ENCODE measurements around the gene ADCYAP1R1.

ADCYAP1R1 gene

DNA sequence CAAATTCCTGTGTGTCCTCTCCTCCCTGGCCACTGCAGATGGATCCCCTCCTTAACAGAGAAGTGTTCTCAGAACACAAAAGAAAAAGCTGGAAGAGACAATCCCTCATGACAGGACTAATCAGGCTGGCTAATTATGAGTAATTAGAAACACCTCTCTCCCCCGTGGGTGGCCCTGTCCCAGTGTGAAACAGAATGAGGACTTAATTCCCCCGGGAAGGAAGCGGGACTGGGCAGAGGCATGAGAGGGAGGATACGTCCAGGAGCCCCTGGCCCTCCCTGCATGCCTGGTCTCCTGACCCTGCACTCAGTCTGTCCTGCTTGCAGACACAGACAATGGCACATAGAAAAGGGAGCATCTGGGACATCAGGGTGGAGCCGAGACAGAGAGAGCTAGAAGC lies 7.6 kb upstream of the ADCYAP1R1 start:
- no peak for DNase-seq

DNA sequence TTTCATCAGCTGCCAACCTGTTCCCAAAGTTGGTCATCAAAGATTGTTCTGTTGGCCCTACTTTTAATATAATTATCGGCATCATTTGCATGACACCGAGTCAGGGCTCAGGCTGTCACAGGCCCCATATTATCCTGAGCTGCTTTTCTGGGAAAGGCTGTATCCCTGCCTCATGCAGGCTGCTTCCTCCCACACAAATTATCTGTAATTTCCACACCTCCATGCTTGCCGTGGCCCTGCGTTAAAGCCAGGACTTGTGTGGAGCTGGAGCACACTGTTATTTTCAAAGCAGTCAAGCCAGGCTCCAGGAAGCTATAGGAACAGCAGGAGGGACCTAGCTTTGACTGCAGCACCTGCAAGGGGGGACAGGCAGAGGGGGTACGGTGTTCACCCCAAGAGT lies 5.4 kb upstream of the ADCYAP1R1 start:
- no peak for DNase-seq

DNA sequence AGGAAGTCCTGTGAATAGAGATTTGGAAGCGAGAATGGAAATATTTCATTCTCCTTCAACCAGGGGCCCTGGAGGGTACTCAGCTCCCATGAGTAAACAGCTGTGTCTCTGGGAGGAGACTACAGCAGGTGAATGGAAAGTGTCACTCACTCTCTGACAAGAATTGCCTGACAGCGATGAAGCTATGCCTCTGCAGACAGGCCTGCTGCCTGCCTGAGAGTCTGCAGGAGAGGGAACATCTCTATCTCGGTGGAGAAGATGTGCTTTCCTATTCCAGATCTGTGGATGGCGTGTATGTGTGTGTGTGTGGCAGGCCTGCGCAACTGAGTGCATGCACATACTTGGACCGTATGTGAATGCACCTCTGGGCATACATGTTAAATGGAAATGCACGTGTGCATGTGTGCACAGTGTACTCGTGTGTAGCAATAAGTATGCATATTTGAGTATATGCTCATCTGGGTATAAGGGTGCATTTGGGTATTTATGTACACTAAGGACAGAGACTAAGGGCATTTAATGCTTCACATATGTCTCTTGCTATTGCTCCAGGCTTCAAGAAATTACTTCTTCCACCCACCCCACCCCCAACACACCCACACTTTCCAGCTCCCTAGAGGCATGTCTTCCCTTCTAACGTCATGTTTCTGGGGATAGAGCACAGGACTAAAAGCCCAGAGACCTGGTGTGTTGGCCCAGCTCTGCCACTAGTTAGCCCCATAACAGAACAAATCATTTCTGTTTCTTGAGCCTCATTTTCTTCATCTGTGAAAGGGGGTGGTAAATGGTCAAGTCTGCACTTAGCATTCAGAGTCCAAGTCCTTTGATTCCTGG lies 4.6 kb upstream of the ADCYAP1R1 start:
- no peak for DNase-seq

DNA sequence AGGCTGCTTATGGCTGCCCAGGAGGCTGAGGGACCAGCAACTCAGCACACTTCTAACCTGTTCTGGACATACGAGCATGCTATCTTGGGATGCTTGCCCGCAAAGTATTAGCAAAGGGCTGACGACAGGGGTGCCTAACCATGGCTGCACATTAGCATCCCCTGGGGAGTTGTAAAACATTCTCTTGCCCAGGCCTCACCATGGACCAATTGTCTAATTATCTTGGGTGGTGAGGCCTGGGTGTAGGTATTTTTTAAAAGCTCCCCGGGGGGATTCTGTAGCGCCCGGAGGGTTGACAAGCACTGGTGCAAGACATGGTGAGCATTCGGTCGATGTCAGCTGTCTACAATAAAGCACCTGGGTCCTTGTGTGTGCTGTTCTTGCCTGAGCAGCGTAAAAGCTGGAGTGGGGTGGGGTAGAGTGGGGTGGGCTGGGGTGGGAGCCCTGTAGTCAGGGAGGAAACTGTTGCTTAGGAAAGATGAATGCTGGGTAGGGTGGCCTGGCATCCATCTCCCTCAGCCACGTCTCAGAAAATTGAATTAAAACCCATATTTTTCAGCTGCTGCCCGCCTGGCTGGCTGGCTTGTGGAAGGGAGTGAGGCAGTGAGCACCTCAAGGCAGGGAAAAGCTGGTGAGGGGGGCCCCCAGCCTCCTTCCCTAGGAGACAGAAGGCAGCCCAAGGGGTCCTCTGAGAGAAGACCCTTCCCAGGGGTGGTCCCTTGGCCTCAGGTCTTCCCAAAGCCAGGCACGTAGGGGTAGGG lies 2.9 kb upstream of the ADCYAP1R1 start:
- no peak for DNase-seq

DNA sequence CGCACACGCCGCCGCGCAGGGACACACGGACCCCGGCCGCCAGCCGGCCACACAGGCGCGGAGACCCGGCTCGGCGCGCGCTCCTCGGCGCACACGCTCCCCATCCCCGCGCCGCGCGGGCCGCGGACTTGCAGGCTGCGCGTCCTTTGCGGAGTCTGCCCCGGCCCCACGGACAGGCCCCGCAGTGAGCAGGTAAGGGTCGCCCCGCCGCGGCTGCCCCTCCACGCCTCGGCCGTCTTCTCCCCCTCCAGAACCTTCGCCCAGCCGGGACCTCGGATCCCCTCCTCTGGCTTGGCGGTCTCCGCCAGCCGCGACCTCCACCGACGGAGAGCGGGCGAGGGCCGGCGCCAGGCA lies 356 bp downstream of the ADCYAP1R1 start:
- no peak for DNase-seq

DNA sequence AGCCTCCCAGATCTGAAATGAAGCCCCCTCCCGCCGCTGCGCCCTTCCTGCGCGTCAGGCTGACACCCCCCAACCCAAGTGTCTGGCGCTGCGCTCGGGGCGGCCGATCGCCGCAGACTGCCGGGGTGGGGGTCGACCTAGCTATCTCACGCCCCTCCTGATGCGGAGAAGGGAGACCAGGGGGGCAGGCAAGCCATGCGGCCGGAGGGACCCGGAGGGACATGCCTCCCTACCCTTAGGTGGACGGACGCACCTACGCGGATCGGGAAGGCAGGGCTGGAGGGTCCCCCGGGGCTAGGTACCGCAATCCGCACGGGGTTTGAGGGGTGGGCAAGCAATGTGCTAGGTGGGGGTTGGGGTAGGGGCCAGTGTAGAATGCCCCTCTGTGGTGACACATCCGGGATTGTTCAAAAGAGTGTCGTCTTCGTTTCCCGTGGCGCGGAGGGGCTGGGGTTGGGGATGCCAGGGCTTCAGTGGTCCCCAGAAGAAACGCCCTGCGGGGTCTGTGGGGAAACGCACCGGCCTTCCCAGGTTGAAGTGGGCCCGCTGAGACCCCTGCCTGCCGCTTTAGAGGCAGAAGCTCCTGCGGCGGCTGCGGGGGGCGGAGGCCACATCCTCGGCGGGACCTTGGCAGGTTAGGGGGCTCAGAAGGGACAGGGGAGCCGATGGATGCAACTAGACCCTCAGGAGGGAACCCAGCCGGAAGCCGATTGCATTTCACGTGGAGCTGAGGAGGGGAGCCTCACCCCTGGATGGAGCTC lies 913 bp downstream of the ADCYAP1R1 start:
- DNase-seq, result no peak

DNA sequence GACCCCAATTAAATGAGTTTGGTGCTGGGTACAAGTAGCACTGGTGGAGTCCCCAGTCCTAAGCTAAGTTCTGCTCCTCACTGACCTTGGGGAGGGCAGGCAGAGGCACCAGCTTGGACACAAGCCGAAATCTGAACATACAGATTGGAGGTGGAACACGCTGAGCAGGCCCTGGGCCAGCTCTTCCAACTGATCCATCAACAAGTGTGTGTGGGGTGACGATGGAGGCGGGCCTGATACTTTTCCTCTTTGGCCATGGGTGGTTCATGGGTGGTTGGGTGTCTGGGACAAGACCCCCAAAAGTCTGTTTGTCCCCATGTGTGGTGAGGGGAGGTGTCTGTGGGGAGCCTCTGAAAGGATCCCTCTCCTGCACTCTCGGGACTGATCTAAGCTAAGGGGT lies 1.9 kb downstream of the ADCYAP1R1 start:
- no peak for DNase-seq

DNA sequence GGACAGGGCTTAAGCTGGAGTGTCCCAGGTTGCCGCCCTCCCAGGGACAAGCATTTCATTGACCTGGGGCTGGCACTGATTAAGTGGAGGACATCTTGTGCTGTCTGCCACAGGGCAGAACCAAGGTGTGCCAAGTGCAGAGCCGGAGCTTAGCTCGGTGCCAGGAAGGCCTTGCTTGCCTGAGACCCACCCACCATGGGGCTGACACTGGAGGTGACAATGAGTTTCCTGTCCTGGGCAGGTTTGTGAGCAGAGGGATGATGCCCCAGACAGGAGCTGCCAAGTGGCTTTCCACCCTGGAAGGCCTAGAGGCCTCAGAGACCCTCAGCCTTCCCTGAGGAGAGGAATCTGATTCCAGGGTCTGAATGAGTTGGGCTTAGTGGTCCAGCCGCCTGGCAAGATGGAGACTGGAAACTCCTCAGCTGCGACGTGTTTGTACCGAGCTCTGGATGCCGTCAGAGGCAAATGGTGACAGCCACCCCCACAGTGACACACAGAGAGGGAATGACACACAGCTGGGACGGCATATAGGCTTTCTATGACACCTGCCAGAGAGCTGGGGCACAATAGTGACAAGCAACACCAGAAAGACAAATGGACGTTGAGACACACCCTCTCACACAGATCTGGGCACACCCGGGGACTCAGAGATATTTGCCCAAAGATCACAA lies 2.6 kb downstream of the ADCYAP1R1 start:
- no peak for DNase-seq

DNA sequence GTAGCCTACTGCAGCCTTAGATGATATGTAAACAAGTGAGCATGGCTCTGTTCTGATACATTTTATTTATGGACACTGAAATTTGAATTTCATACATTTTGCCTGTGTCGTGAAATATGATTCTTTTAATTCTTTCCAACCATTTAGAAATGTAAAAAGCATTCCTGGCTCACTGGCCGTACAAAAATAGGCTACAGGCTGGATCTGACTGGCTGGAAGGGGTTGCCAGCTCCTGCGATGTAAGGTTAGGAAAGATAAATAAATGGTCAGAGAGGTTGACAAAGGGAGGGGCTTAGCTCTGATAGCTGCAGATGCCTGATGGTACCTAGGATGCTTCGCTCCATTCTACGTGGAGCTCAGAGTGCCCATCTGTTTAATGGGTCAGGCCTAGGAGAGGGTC lies 3.4 kb downstream of the ADCYAP1R1 start:
- DNase-seq, result no peak

DNA sequence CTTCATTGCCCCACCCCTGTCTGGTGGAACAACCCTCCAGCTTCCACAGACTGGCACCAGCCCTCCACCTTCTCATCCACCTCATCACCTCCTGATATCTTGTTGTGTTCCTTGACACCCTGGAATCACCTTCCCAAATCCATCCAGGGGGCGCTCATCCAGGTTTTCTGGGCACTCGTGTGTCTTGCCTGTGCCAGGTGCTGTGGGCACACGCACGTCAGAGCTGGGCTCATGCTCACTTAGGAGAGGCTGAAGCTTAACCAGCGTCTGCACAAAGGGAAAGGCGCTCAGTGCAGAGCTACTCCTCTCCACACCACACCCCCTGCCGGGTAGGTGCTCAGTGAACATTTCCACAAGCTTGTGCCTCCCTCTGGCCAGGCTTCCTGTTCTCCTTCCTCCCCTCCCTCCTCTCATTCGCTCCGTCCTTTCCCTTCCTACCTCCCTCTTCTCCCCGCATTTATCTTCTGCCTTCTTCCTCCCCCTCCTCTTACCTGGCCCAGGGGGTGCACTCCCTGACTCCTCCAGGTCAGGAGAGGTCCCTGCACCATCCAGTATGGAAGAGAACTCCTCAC lies 4.8 kb downstream of the ADCYAP1R1 start:
- no peak for DNase-seq

DNA sequence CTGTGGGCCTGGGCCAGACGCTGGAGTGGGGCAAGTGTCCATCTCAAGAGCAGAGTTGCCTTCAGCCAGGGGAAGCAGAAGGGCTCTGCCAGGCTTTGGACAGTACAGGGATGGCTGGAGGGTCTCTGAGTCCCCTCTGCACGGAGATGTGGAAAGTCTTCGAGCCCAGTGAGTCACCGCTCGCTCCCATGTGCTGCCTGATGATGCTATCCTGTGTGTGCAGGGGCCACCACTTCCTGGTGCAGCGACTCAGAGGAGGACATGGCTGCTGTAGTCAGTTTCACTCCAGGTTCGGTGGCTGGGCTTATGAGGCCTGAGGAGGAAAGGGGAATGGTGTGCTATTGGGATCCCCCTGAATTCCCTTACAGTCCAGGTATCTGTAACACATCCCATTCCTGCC lies 6.0 kb downstream of the ADCYAP1R1 start:
- no peak for DNase-seq

DNA sequence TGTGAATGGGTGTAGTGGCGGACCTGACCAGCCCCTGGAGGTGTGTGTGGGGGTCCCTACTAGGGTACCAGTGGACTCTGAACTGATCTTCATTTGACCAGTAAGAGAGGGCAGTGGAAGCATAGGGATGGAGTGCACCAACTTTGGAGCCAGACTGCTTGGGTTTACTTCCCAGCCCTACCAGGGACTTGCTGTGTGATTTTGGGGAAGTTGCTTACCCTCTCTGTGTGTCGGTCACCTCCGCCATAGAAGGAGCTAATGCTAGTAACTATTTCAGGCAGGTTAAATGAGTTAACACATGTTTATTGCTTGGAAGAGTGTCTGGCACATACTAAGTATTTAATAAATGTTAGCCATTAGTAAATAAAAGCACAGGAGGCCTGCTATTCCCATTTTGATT lies 6.6 kb downstream of the ADCYAP1R1 start:
- no peak for DNase-seq

DNA sequence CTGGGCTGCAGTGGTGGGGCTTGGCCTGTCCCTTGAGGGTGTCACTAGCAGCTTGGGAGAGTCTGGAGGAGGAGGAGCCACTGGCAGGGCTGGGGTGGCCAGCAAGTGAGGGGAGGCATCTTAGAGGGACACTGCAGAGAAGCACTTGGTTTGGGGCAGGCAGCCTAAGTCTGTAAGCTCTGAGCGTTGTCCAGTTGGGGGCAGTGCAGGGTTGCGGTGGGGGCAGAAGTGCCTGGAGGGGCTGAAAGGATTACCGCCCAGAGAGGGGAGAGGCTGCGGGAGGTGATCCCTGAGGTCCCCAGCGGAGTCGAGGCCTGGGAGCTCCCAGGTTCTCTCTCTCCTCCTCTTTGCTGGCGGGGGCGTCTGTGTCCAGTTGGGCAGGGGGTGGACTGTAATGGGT lies 7.4 kb downstream of the ADCYAP1R1 start:
- DNase-seq, result no peak

DNA sequence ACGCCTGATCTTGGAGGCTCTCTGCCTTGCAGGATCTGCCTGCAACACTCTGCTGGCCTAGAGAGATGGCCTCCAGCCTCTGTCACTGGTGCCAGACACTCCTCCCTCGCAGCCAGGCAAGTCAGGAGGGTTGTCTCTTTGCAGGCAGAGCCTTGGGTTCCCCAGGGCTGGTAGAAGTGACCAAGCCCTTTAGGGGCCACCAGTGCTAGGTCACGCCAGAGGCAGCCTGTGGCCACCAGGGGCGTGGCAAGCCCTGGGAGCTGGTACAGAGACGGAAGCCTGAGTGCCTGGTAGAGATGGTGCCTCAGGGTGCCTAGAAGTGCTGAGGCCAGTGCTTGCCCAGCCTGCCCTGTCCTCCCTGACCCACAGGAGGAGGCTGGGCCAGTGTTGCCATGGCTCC lies 9.1 kb downstream of the ADCYAP1R1 start:
- DNase-seq, result no peak

DNA sequence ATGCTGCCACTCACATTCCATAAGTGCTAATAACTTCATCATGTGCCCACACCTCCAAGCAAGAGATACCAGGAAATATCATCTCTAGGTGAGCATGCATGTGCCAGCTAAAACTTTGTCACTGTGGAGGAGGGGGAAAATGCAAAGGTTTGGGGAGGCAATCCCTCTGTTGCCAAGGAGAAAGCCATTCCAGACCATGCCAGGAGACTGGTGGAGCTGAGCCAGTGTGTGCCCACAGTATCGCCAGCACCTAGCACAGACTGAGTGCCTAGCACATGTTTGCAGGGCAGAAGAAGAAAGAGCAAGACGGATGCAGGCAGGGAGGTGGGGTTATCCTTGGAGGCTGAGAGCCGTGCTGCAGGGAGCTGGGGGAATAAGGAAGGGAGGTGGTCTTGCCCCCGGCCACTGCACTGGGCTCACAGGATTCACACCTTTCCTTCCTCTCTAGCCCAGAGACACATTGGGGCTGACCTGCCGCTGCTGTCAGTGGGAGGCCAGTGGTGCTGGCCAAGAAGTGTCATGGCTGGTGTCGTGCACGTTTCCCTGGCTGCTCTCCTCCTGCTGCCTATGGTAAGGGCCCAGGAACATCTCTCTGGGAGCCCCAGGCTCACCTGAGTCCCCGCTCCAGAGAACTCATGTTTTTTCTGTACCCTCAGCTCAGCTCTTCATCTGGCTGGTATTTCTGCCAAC lies 10.8 kb downstream of the ADCYAP1R1 start:
- no peak for DNase-seq

DNA sequence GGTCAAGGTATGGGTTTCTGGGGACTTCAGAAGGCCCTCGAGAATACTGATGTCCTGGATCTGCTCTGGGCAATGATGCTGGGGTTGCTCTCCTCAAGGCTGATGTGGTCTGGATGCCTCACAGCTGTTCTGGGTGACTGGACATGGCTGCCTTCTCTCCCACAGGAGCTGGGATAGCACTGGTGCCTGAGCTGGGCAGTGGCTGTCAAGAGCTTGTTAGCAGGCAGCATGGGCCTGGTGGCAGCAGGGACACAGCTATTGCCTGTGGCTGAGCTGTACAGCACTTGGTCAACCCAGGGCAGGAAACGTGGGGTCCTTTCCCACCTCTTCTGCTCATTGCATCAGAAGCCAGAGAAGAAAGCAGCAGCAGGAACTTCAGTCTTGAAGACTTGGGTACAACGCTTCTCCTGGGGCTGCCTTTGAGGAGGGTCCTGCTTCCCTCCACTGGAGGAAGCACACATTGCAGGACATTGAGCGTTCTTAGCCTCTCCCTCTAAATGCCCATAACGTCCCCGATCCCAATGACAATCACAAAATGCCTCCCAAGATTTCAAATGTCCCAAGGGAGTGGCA lies 13.0 kb downstream of the ADCYAP1R1 start:
- no peak for DNase-seq

DNA sequence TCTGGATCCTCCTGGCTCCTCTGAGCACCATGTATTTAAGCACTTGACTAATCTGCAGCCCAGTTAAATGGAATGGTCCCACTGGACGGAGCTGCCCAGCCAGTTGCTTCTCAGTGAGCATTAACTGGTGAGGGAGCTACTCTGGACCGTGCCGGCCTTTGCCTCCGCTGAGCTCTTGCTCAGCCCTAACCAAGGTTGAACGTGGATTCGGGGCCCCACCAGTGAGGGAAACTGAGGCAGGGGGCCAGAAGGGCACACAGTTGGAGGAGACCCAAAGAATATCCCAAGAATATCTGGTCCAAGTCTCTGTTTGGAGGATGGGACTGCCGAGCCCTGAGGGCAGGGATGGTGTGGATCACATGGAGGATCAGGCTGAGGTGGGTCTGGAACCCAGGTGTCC lies 13.7 kb downstream of the ADCYAP1R1 start:
- no peak for DNase-seq

DNA sequence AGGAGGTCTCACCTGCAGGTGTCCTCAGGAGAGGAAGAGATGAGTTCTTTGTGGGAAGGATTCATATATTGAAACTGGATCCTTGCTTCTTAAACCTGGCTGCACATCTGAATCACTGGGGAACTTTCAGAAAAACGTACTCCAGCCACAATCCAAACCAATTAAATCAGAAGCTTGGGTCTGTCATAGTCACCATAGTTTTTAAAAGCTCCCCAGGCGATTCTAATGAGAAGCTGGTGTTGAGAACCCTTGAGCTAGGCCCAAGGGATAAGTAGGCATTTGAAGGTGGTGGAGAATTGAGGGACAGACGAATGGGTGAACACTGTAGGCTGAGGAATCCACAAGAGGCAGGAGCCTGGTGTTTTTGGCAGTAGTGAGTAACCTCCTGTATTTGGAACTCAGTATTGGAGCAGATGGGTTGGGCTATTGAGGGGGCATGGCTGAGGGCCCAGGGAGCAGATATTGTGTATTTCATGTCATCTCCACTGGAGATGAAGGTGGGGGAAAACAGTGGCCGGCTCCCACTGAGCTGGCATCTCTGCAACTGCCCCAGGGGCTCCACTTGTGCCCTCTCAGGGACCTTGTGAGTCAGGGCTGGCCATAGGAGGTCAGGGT lies 14.5 kb downstream of the ADCYAP1R1 start:
- no peak for DNase-seq

DNA sequence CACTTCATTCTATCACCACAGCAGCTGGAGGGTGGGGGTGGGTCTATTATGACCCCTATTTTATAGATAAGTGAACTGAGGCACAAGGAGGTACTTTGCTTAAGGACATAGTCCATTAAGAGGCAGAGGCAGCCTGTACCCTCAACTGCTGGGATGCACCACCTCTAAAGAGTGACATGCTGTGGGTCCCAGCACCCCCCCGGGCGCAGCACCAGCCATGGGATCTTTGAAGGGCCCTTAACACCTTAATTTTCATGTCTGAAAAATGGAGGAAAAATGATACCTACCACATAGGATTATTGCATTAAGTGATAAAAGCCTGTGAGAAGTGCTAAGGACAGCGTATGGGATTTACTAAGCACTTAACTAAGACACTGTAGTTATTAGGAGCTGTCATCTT lies 15.4 kb downstream of the ADCYAP1R1 start:
- no peak for DNase-seq

DNA sequence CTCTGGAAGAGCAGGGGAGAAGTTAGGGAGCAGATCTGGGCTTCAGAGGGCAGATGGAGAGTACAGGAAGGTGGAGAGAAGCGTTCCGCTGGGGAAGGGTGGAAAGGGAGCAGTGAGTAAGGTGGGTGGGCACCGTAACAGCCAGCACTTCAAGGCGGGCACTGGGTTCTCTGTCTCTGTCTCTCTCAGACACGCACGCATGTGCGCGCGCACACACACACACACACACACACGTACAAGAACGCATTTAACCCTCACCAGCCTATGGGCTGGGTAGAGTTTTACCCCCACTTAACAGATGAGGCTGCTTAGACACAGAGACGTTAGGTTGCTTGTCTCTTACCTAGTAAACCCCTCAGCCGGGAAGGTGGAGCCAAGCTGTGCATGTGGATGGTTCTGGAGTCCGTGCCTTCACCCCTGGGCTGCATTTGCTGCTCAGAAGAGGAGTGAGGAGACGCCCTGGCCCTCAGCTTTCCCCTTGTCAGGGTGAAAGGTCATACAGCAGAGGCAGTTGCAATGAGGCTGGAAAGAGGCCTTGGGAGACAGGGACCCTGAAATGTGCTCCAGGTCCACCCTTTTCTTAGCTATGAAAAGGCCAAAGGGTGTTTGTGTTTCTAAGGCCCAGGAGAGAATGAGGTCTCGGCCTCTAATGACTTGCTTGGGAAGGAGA lies 16.0 kb downstream of the ADCYAP1R1 start:
- no peak for DNase-seq
